ENCODE results near the gene BDKRB1.

DNA sequence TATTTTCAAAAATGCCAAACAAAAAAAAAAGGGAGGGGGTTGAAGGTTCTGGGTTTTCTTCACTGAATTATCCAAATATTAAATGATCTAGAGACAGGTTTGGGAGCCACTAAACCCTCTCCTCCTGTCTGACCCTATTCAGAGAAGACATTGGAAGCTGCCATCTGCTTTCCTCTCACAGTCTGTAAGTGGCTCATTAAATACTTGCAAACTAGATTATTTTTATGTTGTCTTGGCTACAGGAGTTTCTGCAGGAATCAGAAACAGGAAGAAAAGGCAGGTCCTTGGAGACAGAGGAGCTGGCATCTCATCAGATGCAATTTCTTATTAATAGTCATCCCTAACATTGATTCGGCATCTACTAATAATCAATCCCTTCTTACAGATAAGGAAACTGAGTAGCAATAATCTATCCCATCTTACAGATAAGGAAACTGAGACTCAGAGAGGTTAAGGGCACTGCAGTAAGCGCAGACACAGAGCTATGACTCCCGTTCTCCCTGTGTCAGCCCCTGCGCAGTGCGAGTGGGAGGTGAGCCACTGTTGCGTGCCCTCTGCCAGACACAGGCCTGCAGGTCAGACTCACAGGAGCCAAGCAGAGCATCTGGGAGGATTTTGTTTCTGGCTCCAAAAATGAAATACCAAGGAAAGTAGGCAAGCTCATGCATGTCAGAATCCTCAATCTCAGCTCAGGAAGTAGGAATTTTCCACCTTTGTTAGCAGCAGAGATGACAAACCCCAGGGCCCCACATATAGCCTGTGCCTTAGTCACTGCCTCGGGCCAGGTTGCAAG, 40.4 kb upstream of the BDKRB1 start:
- TF ChIP-seq, protein P1, sequence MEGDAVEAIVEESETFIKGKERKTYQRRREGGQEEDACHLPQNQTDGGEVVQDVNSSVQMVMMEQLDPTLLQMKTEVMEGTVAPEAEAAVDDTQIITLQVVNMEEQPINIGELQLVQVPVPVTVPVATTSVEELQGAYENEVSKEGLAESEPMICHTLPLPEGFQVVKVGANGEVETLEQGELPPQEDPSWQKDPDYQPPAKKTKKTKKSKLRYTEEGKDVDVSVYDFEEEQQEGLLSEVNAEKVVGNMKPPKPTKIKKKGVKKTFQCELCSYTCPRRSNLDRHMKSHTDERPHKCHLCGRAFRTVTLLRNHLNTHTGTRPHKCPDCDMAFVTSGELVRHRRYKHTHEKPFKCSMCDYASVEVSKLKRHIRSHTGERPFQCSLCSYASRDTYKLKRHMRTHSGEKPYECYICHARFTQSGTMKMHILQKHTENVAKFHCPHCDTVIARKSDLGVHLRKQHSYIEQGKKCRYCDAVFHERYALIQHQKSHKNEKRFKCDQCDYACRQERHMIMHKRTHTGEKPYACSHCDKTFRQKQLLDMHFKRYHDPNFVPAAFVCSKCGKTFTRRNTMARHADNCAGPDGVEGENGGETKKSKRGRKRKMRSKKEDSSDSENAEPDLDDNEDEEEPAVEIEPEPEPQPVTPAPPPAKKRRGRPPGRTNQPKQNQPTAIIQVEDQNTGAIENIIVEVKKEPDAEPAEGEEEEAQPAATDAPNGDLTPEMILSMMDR (conservative IDR thresholded peaks at IDR 0.05), result no peak
- no peak for TF ChIP-seq ZFX (IDR thresholded peaks at IDR 0.05)
